Measurements from ENCODE around the gene SIGLEC1.

Gene SIGLEC1

GRCh38 chr20:3677733-3678132 is 34.7 kb downstream of the SIGLEC1 start:
- Mint-ChIP-seq H3K4me1 (peaks cover 46% of the 10 kb centered on the region), H3K9me3 (no peaks in the 10 kb centered on the region), H3K27ac (peak overlapping the region; percentile 63 to 95 (median 90)), H3K27me3 (ENCODE audit: low read depth) (peaks cover 38% of the 10 kb centered on the region), H3K4me3 (peak overlapping the region in 2 of 3 experiments; percentile 43 to 63), H3K36me3 (ENCODE audit: low read depth) (no peaks in the 10 kb centered on the region)
- TF ChIP-seq CTCF (IDR thresholded peaks at IDR 0.05; ENCODE audit: unreplicated experiment in 3 of 3): no peak

GRCh38 chr20:3674995-3675900 is 37.2 kb downstream of the SIGLEC1 start:
- no peaks in the 10 kb centered on the region for H3K36me3 Mint-ChIP-seq (ENCODE audit: low read depth)
- H3K27me3 Mint-ChIP-seq (ENCODE audit: low read depth): peaks cover 36% of the 10 kb centered on the region
- H3K4me1 Mint-ChIP-seq: peaks cover 37% of the 10 kb centered on the region

GRCh38 chr20:3674447-3674846 is 38.0 kb downstream of the SIGLEC1 start:
- peaks cover 36% of the 10 kb centered on the region for H3K27me3 Mint-ChIP-seq (ENCODE audit: low read depth)
- no peaks in the 10 kb centered on the region for H3K36me3 Mint-ChIP-seq (ENCODE audit: low read depth)

More at GRCh38 chr20:3674995-3675900, 37.2 kb downstream of the SIGLEC1 start:
- Mint-ChIP-seq H3K9me3 (no peaks in the 10 kb centered on the region), H3K27ac (no peak overlapping the region), H3K4me3 (no peak overlapping the region)
- no peak for TF ChIP-seq CTCF (IDR thresholded peaks at IDR 0.05; ENCODE audit: unreplicated experiment in 3 of 3)

GRCh38 chr20:3673221-3674070 is 39.0 kb downstream of the SIGLEC1 start:
- no peaks in the 10 kb centered on the region for H3K36me3 Mint-ChIP-seq (ENCODE audit: low read depth)
- no peak overlapping the region for H3K4me3 Mint-ChIP-seq
- no peaks in the 10 kb centered on the region for H3K9me3 Mint-ChIP-seq
- peaks cover 39% of the 10 kb centered on the region for H3K27me3 Mint-ChIP-seq (ENCODE audit: low read depth)
- H3K27ac Mint-ChIP-seq: no peak overlapping the region
- TF ChIP-seq CTCF (IDR thresholded peaks at IDR 0.05; ENCODE audit: unreplicated experiment in 3 of 3): no peak
- peaks cover 21% of the 10 kb centered on the region for H3K4me1 Mint-ChIP-seq

More at GRCh38 chr20:3674447-3674846, 38.0 kb downstream of the SIGLEC1 start:
- TF ChIP-seq CTCF (IDR thresholded peaks at IDR 0.05; ENCODE audit: unreplicated experiment in 3 of 3): no peak
- Mint-ChIP-seq H3K4me1 (peaks cover 31% of the 10 kb centered on the region), H3K9me3 (no peaks in the 10 kb centered on the region), H3K4me3 (no peak overlapping the region), H3K27ac (no peak overlapping the region)

GRCh38 chr20:3672547-3673171 is 39.7 kb downstream of the SIGLEC1 start:
- Mint-ChIP-seq H3K4me1 (peaks cover 13% of the 10 kb centered on the region), H3K27me3 (ENCODE audit: low read depth) (peaks cover 39% of the 10 kb centered on the region), H3K4me3 (no peak overlapping the region), H3K27ac (no peak overlapping the region), H3K36me3 (ENCODE audit: low read depth) (no peaks in the 10 kb centered on the region), H3K9me3 (no peaks in the 10 kb centered on the region)
- no peak for TF ChIP-seq CTCF (IDR thresholded peaks at IDR 0.05; ENCODE audit: unreplicated experiment in 3 of 3)
